HG03045 (cell line): ENCODE data around the gene MAVS.

Source experiments
- ATAC-seq: cut with Tn5 transposase; IDR thresholded peaks from one replicate; pipeline ENCODE4 v1.9.1; 2021; ENCODE audit warnings: mild to moderate bottlenecking, moderate library complexity; ENCODE audit not compliant: unreplicated experiment

MAVS gene

GRCh38 chr20:3906744-3907721, 60.4 kb downstream of the MAVS start:
- peak; percentile 89 for ATAC-seq

- no peak for ATAC-seq
Measured at GRCh38 chr20:3908667-3909066, 62.0 kb downstream of the MAVS start.

- no peak for ATAC-seq
Measured at GRCh38 chr20:3909952-3910366, 63.3 kb downstream of the MAVS start.

- ATAC-seq, result no peak
Measured at GRCh38 chr20:3910853-3911252, 64.2 kb downstream of the MAVS start.

- no peak for ATAC-seq
Measured at GRCh38 chr20:3911956-3912355, 65.3 kb downstream of the MAVS start.

GRCh38 chr20:3914446-3914845, 67.8 kb downstream of the MAVS start:
- no peak for ATAC-seq

- ATAC-seq, result no peak
Measured at GRCh38 chr20:3915691-3916090, 69.1 kb downstream of the MAVS start.

GRCh38 chr20:3916364-3916763, 69.7 kb downstream of the MAVS start:
- no peak for ATAC-seq

GRCh38 chr20:3919352-3919751, 72.7 kb downstream of the MAVS start:
- no peak for ATAC-seq

GRCh38 chr20:3922223-3922982, 75.8 kb downstream of the MAVS start:
- ATAC-seq, result no peak

GRCh38 chr20:3922983-3923339, 76.3 kb downstream of the MAVS start:
- ATAC-seq, result no peak

GRCh38 chr20:3923818-3924217, 77.2 kb downstream of the MAVS start:
- no peak for ATAC-seq

- ATAC-seq, result no peak
Measured at GRCh38 chr20:3924304-3925112, 77.9 kb downstream of the MAVS start.

GRCh38 chr20:3925113-3925695, 78.6 kb downstream of the MAVS start:
- ATAC-seq, result no peak
